Measurements from ENCODE around the gene NHLH1. TPM values are rescaled to one million over a fixed set of nuclear protein-coding genes. Genes with fewer than 3 reads are reported as not detected.

NHLH1 gene
- total and polyA plus RNA-seq, 2 of the 4 experiments (the other 2 are of a cell fraction): 0.14 TPM; not detected in 1

DNA sequence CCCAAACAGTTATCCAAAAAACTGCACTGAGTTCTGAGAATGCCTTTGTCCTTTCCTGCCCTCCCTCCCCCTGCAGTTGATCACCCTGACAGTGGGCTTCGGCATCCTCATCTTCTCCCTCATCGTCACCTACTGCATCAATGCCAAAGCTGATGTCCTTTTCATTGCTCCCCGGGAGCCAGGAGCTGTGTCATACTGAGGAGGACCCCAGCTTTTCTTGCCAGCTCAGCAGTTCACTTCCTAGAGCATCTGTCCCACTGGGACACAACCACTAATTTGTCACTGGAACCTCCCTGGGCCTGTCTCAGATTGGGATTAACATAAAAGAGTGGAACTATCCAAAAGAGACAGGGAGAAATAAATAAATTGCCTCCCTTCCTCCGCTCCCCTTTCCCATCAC, 8.8 kb upstream of the NHLH1 start:
- Histone ChIP-seq H3K4me2 (ENCODE audit: low read depth, low read length) (no peak overlapping the region), H3K14ac (replicated peaks; ENCODE audit: low read depth, low read length) (no peak overlapping the region), H3K9me3 (ENCODE audit: control insufficient read depth, insufficient read depth, low read length) (no peaks in the 10 kb centered on the region), H2BK20ac (ENCODE audit: low read depth, low read length) (no peak overlapping the region), H2AFZ (replicated peaks; ENCODE audit: low read length, poor library complexity) (no peak overlapping the region), H2AK9ac (replicated peaks; ENCODE audit: low read depth, low read length, poor library complexity) (no peak overlapping the region), H3K36me3 (ENCODE audit: control insufficient read depth, insufficient read depth, low read length) (peaks cover 51% of the 10 kb centered on the region), H3K27me3 (ENCODE audit: control insufficient read depth, insufficient read depth, low read length) (no peaks in the 10 kb centered on the region), H3K27ac (ENCODE audit: insufficient read depth, low read length) (no peak overlapping the region), H3K4me3 (ENCODE audit: insufficient read depth, low read depth, low read length) (no peak overlapping the region), H3K4ac (ENCODE audit: low read depth, low read length) (no peak overlapping the region), H4K91ac (ENCODE audit: insufficient read depth, low read depth, low read length) (no peak overlapping the region), H2BK120ac (ENCODE audit: low read depth, low read length) (no peak overlapping the region), H3K18ac (ENCODE audit: low read depth, low read length) (no peak overlapping the region), H4K8ac (ENCODE audit: low read depth in 2 of 2, low read length in 2 of 2) (no peak overlapping the region), H3K4me1 (ENCODE audit: control insufficient read depth, insufficient read depth, low read length) (peaks cover 2% of the 10 kb centered on the region; the same call in 1 of the 2 replicates), H4K5ac (ENCODE audit: low read depth, low read length) (no peak overlapping the region), H3K9me1 (ENCODE audit: insufficient read depth, low read length) (no peaks in the 10 kb centered on the region; the same call in 1 of the 2 replicates), H3K23ac (ENCODE audit: low read depth, low read length) (no peak overlapping the region), H3K9ac (ENCODE audit: low read depth, low read length) (no peak overlapping the region), H3K79me1 (ENCODE audit: low read depth in 1 of 2, low read length in 2 of 2) (no peaks in the 10 kb centered on the region), H4K20me1 (ENCODE audit: insufficient read depth, low read length) (no peaks in the 10 kb centered on the region; the same call in 1 of the 2 replicates), H2AK5ac (ENCODE audit: low read depth, low read length) (no peak overlapping the region), H2BK15ac (ENCODE audit: low read depth, low read length) (no peak overlapping the region), H3K56ac (ENCODE audit: extremely low read depth, insufficient read depth, low read length) (no peak overlapping the region), H2BK5ac (ENCODE audit: low read depth, low read length, poor library complexity, severe bottlenecking) (no peak overlapping the region)
- DNase-seq (no peak), ATAC-seq (ENCODE audit: low read depth) (no peak)
- no TSS peak for BruUV-seq (replicated peaks)
- ChIA-PET CTCF (interaction anchor here (1.3 kb wide), 1 partner anchor 19 kb away, joined by 5 read pairs; no protein-coding TSS in a partner anchor), POLR2A (ENCODE audit: unreplicated experiment) (no interaction called here)
- 42% methylated on average over 2 of the region's 4 CpGs; no CpG with 5 or more reads in 1 of the 2 experiments for WGBS, 2 experiments (ENCODE audit: extremely low coverage in 2 of 2, insufficient read length in 1 of 2)
- intact Hi-C loops (cut with micrococcal nuclease): no loop called here
- TF ChIP-seq MAFK (IDR thresholded peaks at IDR 0.05; ENCODE audit: low read depth, low read length): 0 out of 2 replicates have a peak, but pooled peaks have one; percentile 29
- no peak for TF ChIP-seq RFX5 (IDR thresholded peaks at IDR 0.05; ENCODE audit: low read depth, low read length)
- dilution Hi-C loops (cut with HindIII; ENCODE audit: low sequenced_read_pairs, unreplicated experiment): no loop called here
- in situ Hi-C loops (cut with MboI; ENCODE audit: low sequenced_read_pairs): loop anchor here (10.0 kb wide), 1 partner anchor 263 kb away; the partner anchor contains the start of gene IGSF8
